Eye (tissue), 1 donor: ENCODE measurements around the gene CEP131.

Source experiments
- DNase-seq: peaks from one replicate; pipeline ENCODE4 v3.0.0-alpha.2; 2015

CEP131 gene

GRCh38 chr17:81197409-81197795 lies 25.4 kb downstream of the CEP131 start:
- no peak for DNase-seq

GRCh38 chr17:81196505-81197408 lies 26.0 kb downstream of the CEP131 start:
- DNase-seq: no peak

GRCh38 chr17:81195941-81196495 lies 26.7 kb downstream of the CEP131 start:
- no peak for DNase-seq

GRCh38 chr17:81194941-81195901 lies 27.5 kb downstream of the CEP131 start:
- DNase-seq: no peak

GRCh38 chr17:81194225-81194760 lies 28.5 kb downstream of the CEP131 start:
- no peak for DNase-seq

- DNase-seq: no peak
Observed at GRCh38 chr17:81193470-81194224, 29.1 kb downstream of the CEP131 start.

GRCh38 chr17:81193051-81193410 lies 29.7 kb downstream of the CEP131 start:
- DNase-seq: no peak

GRCh38 chr17:81192386-81193050 lies 30.2 kb downstream of the CEP131 start:
- DNase-seq: no peak

- DNase-seq: no peak
Observed at GRCh38 chr17:81191646-81192045, 31.1 kb downstream of the CEP131 start.

GRCh38 chr17:81191116-81191515 lies 31.6 kb downstream of the CEP131 start:
- DNase-seq: no peak

- DNase-seq: no peak
Observed at GRCh38 chr17:81190591-81190990, 32.2 kb downstream of the CEP131 start.

- DNase-seq: no peak
Observed at GRCh38 chr17:81189670-81190530, 32.9 kb downstream of the CEP131 start.

GRCh38 chr17:81189016-81189415 lies 33.7 kb downstream of the CEP131 start:
- no peak for DNase-seq

GRCh38 chr17:81188491-81188840 lies 34.3 kb downstream of the CEP131 start:
- DNase-seq: no peak

- no peak for DNase-seq
Observed at GRCh38 chr17:81187586-81188490, 34.9 kb downstream of the CEP131 start.

- no peak for DNase-seq
Observed at GRCh38 chr17:81187120-81187519, 35.6 kb downstream of the CEP131 start.

- no peak for DNase-seq
Observed at GRCh38 chr17:81186203-81186602, 36.6 kb downstream of the CEP131 start.

- DNase-seq: peak; percentile 64
Observed at GRCh38 chr17:81184555-81184954, 38.2 kb downstream of the CEP131 start.

- DNase-seq: no peak
Observed at GRCh38 chr17:81183807-81184206, 39.0 kb downstream of the CEP131 start.

- DNase-seq: no peak
Observed at GRCh38 chr17:81183316-81183715, 39.4 kb downstream of the CEP131 start.
